Upper lobe of left lung (tissue), 6 donors: ENCODE data around the gene NCOR1. TPM values are rescaled to one million over a fixed set of nuclear protein-coding genes. Genes with fewer than 3 reads are reported as not detected.
A peak's percentile ranks its signal among the peaks of the same experiment; 100 is the strongest.
"Not testable (repeated sequence)": the region's sequence is repeated elsewhere in the genome, so short reads cannot be mapped to it uniquely, and the experiment has no call there.

Source experiments
- ATAC-seq, 2 donors: fragments of 200-7000 bp; cut with Tn5 transposase; one replicate each; pipeline ENCODE4 v1.9.1; 2022; ENCODE audit warnings: mild to moderate bottlenecking in 2 of 2, moderate library complexity in 2 of 2; ENCODE audit not compliant: low FRiP score in 2 of 2
- DNase-seq, 2 donors: peaks; one replicate each; pipeline ENCODE4 v3.0.0-alpha.2; 2019 to 2020
- H3K27ac ChIP-seq, 4 donors: fragments of 200-600 bp; sonication (generic); one replicate each; pipeline ENCODE4 v1.5.1; 2016 to 2019
- H3K27me3 ChIP-seq, 4 donors: fragments of 200-600 bp; sonication (generic); one replicate each; pipeline ENCODE4 v1.5.1; 2017 to 2019
- H3K36me3 ChIP-seq, 4 donors: fragments of 200-600 bp; sonication (generic); one replicate each; pipeline ENCODE4 v1.5.1; 2016 to 2019
- H3K4me1 ChIP-seq, 4 donors: fragments of 200-600 bp; sonication (generic); one replicate each; pipeline ENCODE4 v1.5.1; 2018 to 2019
- H3K4me3 ChIP-seq, 4 donors: fragments of 200-600 bp; sonication (generic); one replicate each; pipeline ENCODE4 v1.5.1; 2017 to 2019; ENCODE audit warnings: mild to moderate bottlenecking in 2 of 4, moderate library complexity in 1 of 4
- H3K9me3 ChIP-seq, 4 donors: fragments of 200-600 bp; sonication (generic); one replicate each; pipeline ENCODE4 v1.5.1; 2018 to 2019
- CTCF ChIP-seq, 6 experiments: fragments of 450-650 bp in 4 of 6; fragments of 200-600 bp in 2 of 6; sonication (generic) in 2 of 6; IDR thresholded peaks; one replicate each; pipeline ENCODE4 v1.5.1; 2016 to 2019; ENCODE audit warnings: antibody characterized with exemption in 6 of 6
- EP300 ChIP-seq, 4 donors: sonication (generic); formaldehyde crosslinking; IDR thresholded peaks; one replicate each; pipeline ENCODE4 v1.5.1; 2017; ENCODE audit warnings: antibody characterized with exemption in 4 of 4, control low read depth in 2 of 4
- POLR2A ChIP-seq, 4 donors: fragments of 450-650 bp; IDR thresholded peaks; one replicate each; pipeline ENCODE4 v1.5.1; 2016 to 2017; ENCODE audit warnings: antibody characterized with exemption in 4 of 4, mild to moderate bottlenecking in 2 of 4
- POLR2AphosphoS5 ChIP-seq, 2 donors: sonication (generic); formaldehyde crosslinking; IDR thresholded peaks; one replicate each; pipeline ENCODE4 v1.5.1; 2017; ENCODE audit warnings: antibody characterized with exemption in 2 of 2
- WGBS, 2 donors: methylation state at CpG; one replicate each; pipeline ENCODE4 v1.1.5; 2017 to 2018; 5-methylcytosine and 5-hydroxymethylcytosine counted together
- total RNA-seq, 6 donors: library from RNA; depleted of rRNA in 4 of 6; stranded (reverse); fragments of >200 nt in 4 of 6; gene quantifications; one replicate each; pipeline versions ENCODE4 v1.1.0 to v1.2.1, GENCODE V29; 2016 to 2021
- donor health status: DM: no; HTN: no; CAD: no; lungs with moderate emphysema.
- donor health status: DM: no; HTN: yes; CAD: no; lungs with severe emphysema.

The NCOR1 gene
- total RNA-seq, 6 donors from 2014 or later: 111 to 301 (median 147) TPM

GRCh38 chr17:16202554-16203500, 12.5 kb downstream of the NCOR1 start:
- WGBS, 2 donors: 47 to 48% methylated on average over 5 of the region's 5 CpGs
- TF ChIP-seq POLR2A (IDR thresholded peaks at IDR 0.05): peak in 1 of 4 donors; percentile 13
- not testable (repeated sequence) for H3K4me3 ChIP-seq, H3K9me3 ChIP-seq, ATAC-seq, H3K36me3 ChIP-seq, H3K27me3 ChIP-seq
- DNase-seq: peak in 1 of 2 donors; percentile 45
- H3K27ac ChIP-seq: peak overlapping the region; percentile 46 to 71 (median 54)
- peaks cover 33 to 66% (median 50%) of the 10 kb centered on the region in 4 donors for H3K4me1 ChIP-seq

GRCh38 chr17:16201693-16202131, 13.6 kb downstream of the NCOR1 start:
- not testable (repeated sequence) for H3K4me3 ChIP-seq, H3K9me3 ChIP-seq, ATAC-seq, H3K27me3 ChIP-seq, H3K36me3 ChIP-seq, DNase-seq
- 73 to 88% methylated on average over 13 of the region's 13 CpGs for WGBS, 2 donors
- peak overlapping the region in 3 of 4 donors; percentile 29 to 71 (median 59) for H3K27ac ChIP-seq
- H3K4me1 ChIP-seq: peaks cover 33 to 66% (median 50%) of the 10 kb centered on the region in 4 donors

- WGBS, 2 donors: 29 to 34% methylated on average over 6 of the region's 6 CpGs
- no peaks in the 10 kb centered on the region for H3K9me3 ChIP-seq
- H3K4me3 ChIP-seq: no peak overlapping the region
- H3K36me3 ChIP-seq: peaks cover 0 to 12% (median 2%) of the 10 kb centered on the region in 4 donors
- no peak for TF ChIP-seq POLR2A (IDR thresholded peaks at IDR 0.05)
- peak overlapping the region in 1 of 4 donors; percentile 59 for H3K27ac ChIP-seq
- H3K4me1 ChIP-seq: peaks cover 28 to 50% (median 48%) of the 10 kb centered on the region in 4 donors
- no peaks in the 10 kb centered on the region for H3K27me3 ChIP-seq
- ATAC-seq (no peak), DNase-seq (no peak)
Measured at GRCh38 chr17:16199093-16199492, 16.2 kb downstream of the NCOR1 start.

DNA sequence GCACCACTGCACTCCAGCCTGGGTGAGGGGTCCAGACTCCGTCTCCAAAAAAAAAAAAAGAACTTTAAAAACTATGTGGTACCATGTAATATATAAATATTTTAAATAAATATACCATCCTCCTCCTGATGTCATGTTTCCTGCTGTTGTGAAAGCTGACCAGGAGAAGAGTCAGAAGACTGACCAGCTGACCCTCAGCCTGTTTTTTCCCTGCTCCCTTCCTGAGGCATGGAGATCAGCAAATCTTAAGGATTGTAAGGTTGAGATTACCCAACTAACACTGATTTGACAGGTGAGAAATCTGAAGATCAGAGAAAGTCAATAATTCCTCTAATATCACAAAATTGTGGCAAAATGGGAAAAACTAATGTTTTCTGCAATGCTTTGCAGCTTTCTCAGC, 18.1 kb downstream of the NCOR1 start:
- Histone ChIP-seq H3K4me3 (no peak overlapping the region), H3K27me3 (no peaks in the 10 kb centered on the region), H3K36me3 (peaks cover 0 to 29% (median 9%) of the 10 kb centered on the region in 4 donors), H3K4me1 (peaks cover 28 to 39% (median 35%) of the 10 kb centered on the region in 4 donors), H3K9me3 (no peaks in the 10 kb centered on the region), H3K27ac (no peak overlapping the region)
- DNase-seq (no peak), ATAC-seq (no peak)
- WGBS, 2 donors: 90 to 100% methylated on average over 1 of the region's 1 CpG
- no peak for TF ChIP-seq POLR2A (IDR thresholded peaks at IDR 0.05)
- no peak for TF ChIP-seq POLR2AphosphoS5 (IDR thresholded peaks at IDR 0.05)
- TF ChIP-seq EP300 (IDR thresholded peaks at IDR 0.05): no peak

- H3K27me3 ChIP-seq, ATAC-seq: not testable (repeated sequence)
Measured at GRCh38 chr17:16194307-16194835, 21.0 kb downstream of the NCOR1 start.

GRCh38 chr17:16191604-16192003, 23.7 kb downstream of the NCOR1 start:
- Histone ChIP-seq H3K27me3 (no peaks in the 10 kb centered on the region), H3K9me3 (no peaks in the 10 kb centered on the region), H3K27ac (no peak overlapping the region), H3K36me3 (peaks cover 0 to 51% (median 11%) of the 10 kb centered on the region in 4 donors), H3K4me3 (no peak overlapping the region), H3K4me1 (peaks cover 0 to 3% (median 0%) of the 10 kb centered on the region in 4 donors)
- 95 to 96% methylated on average over 3 of the region's 3 CpGs for WGBS, 2 donors
- ATAC-seq (no peak), DNase-seq (no peak)
- TF ChIP-seq EP300 (IDR thresholded peaks at IDR 0.05) (no peak), POLR2A (IDR thresholded peaks at IDR 0.05) (no peak), POLR2AphosphoS5 (IDR thresholded peaks at IDR 0.05) (no peak), CTCF (IDR thresholded peaks at IDR 0.05) (no peak)

More at GRCh38 chr17:16194307-16194835, 21.0 kb downstream of the NCOR1 start:
- 80 to 83% methylated on average over 2 of the region's 2 CpGs for WGBS, 2 donors
- H3K27ac ChIP-seq, H3K9me3 ChIP-seq, H3K4me3 ChIP-seq, DNase-seq: not testable (repeated sequence)
- H3K4me1 ChIP-seq: peaks cover 6 to 11% (median 10%) of the 10 kb centered on the region in 4 donors
- peaks cover 0 to 44% (median 14%) of the 10 kb centered on the region in 4 donors for H3K36me3 ChIP-seq

- Histone ChIP-seq H3K27me3 (no peaks in the 10 kb centered on the region), H3K4me3 (no peak overlapping the region), H3K9me3 (no peaks in the 10 kb centered on the region), H3K36me3 (peaks cover 0 to 58% (median 17%) of the 10 kb centered on the region in 4 donors), H3K27ac (no peak overlapping the region), H3K4me1 (peaks cover 0 to 3% (median 0%) of the 10 kb centered on the region in 4 donors)
- ATAC-seq (no peak), DNase-seq (no peak)
- TF ChIP-seq POLR2A (IDR thresholded peaks at IDR 0.05) (no peak), EP300 (IDR thresholded peaks at IDR 0.05) (no peak), POLR2AphosphoS5 (IDR thresholded peaks at IDR 0.05) (no peak), CTCF (IDR thresholded peaks at IDR 0.05) (no peak)
- 82 to 84% methylated on average over 4 of the region's 4 CpGs for WGBS, 2 donors
Measured at GRCh38 chr17:16190703-16191360, 24.5 kb downstream of the NCOR1 start.
